ENCODE results near the gene OR51B4.

The OR51B4 gene

GRCh38 chr11:5293028-5293427 is 8.7 kb downstream of the OR51B4 start:
- DNase-seq = no peak

DNA sequence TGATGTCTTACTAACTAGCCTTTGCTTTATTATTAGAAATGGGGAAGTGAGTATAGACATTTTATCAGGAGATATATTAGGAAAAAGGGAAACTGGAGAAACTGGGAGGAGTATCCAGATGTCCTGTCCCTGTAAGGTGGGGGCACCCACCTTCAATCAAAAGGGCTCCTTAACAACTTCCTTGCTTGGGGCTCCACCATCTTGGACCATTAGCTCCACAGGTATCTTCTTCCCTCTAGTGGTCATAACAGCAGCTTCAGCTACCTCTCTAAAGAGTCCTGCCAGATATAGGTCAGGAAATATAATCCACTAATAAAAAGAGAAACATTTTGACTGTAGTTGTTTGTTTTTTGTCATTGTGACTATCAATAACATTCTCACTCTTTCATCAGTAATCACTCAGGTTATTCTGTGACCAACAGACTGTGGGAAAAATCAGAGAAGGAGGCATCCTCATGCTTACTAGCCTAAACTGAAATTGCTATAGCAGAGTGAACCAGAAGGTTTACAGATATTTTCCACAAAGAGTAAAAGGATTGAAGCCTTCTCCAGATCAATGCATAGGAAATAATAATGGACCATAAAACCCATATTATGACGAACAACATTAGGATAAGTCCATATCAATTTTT is 10.4 kb downstream of the OR51B4 start:
- DNase-seq = peak in 1 of 2 donors; percentile 64

- no peak for DNase-seq
Observed at GRCh38 chr11:5290106-5290505, 11.6 kb downstream of the OR51B4 start.

- no peak for DNase-seq
Observed at GRCh38 chr11:5289696-5290095, 12.1 kb downstream of the OR51B4 start.

GRCh38 chr11:5288906-5289550 is 12.7 kb downstream of the OR51B4 start:
- no peak for DNase-seq

DNA sequence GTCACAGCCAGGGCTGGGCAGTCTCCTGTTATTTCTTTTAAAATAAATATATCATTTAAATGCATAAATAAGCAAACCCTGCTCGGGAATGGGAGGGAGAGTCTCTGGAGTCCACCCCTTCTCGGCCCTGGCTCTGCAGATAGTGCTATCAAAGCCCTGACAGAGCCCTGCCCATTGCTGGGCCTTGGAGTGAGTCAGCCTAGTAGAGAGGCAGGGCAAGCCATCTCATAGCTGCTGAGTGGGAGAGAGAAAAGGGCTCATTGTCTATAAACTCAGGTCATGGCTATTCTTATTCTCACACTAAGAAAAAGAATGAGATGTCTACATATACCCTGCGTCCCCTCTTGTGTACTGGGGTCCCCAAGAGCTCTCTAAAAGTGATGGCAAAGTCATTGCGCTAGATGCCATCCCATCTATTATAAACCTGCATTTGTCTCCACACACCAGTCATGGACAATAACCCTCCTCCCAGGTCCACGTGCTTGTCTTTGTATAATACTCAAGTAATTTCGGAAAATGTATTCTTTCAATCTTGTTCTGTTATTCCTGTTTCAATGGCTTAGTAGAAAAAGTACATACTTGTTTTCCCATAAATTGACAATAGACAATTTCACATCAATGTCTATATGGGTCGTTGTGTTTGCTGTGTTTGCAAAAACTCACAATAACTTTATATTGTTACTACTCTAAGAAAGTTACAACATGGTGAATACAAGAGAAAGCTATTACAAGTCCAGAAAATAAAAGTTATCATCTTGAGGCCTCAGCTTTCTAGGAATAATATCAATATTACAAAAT is 13.4 kb downstream of the OR51B4 start:
- no peak for DNase-seq

GRCh38 chr11:5286901-5287300 is 14.8 kb downstream of the OR51B4 start:
- DNase-seq = no peak

- DNase-seq = no peak
Observed at GRCh38 chr11:5286351-5286750, 15.4 kb downstream of the OR51B4 start.

- DNase-seq = no peak
Observed at GRCh38 chr11:5285703-5286340, 15.9 kb downstream of the OR51B4 start.

GRCh38 chr11:5284637-5285036 is 17.1 kb downstream of the OR51B4 start:
- DNase-seq = no peak

DNA sequence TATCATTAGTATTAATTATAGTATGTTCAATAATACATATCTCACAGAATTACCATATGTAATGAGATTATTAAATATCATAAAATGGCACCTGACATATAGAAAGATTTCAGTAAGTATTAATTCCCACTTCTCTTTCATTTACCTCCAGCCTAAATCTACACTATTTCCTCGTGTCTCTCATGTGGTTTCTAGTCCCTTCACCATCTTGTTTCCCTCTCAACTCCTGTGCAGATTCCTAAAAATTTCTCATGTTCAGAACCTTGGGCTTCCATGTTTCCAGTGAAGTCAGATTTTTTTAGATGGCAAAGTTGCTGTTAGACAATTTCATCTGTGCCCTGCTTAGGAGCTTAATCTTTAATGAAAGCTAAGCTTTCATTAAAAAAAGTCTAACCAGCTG is 17.9 kb downstream of the OR51B4 start:
- no peak for DNase-seq

- no peak for DNase-seq
Observed at GRCh38 chr11:5283086-5283485, 18.7 kb downstream of the OR51B4 start.

DNA sequence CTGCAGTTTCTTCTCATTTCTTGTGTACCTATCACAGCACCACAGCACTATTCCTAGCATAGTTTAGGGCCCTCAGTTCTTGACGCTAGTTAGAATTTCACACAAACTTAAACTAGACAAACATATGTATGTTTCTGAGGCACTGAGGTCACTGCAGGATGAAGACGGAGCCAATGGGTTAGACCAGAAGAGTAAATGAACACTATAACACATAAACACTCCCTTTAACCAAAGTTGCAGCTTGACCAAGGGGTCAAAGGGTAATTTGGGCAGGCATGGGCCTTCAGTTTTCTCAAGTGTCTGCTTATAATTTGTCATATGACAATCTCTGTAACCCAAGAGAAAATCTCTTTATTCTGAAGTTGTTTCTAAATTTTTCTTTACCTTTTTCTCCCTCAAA is 19.1 kb downstream of the OR51B4 start:
- no peak for DNase-seq

- DNase-seq = no peak
Observed at GRCh38 chr11:5281596-5281995, 20.1 kb downstream of the OR51B4 start.

GRCh38 chr11:5280582-5281102 is 21.1 kb downstream of the OR51B4 start:
- DNase-seq = peak; percentile 16 to 97

DNA sequence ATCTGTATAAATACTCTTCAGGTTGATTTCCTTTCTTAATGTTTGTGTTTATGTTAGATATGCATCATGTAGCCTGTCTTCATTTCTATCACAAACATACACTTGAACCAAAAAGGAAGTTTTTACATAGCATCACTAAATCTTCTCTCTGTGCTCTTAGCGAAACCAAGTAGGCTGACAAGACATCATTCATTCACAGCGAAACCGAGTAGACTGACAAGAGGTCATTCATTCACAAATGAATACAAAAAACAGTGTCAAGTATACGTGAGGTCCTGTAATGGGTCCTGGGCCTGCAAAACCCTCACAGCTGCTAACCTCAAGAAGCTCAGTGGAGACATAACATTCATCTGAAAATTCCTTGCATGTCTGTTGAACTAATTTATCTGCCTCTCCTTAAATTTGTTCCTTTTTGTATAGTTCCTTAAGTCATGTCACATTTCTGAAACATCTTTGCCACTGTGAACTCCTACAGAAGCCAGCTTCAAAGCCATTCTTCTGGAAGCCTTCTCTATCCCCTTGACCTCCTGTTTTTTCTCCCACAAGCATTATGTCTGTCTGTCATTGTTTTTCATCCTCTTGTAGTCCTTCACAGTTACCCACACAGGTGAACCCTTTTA is 22.2 kb downstream of the OR51B4 start:
- DNase-seq = no peak

GRCh38 chr11:5277807-5278382 is 23.9 kb downstream of the OR51B4 start:
- DNase-seq = no peak

DNA sequence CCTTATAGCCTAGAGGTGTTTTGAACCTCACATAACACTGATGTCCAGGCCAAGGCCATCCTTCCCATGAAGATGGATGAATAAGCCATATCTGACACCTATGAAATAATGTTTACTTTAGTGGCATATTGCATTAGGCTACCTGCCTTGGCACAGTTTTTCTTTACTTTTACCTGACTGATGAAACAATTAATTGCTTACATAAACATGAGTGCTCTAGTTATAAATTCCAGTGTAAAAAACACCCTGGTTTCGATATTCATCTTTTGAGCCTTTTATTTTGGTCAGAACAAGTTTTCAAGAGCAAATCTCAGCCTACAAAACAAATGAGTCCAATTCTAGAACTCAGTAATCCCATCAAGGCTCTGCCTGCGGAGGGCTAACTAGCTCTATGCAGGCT is 25.0 kb downstream of the OR51B4 start:
- DNase-seq = no peak

DNA sequence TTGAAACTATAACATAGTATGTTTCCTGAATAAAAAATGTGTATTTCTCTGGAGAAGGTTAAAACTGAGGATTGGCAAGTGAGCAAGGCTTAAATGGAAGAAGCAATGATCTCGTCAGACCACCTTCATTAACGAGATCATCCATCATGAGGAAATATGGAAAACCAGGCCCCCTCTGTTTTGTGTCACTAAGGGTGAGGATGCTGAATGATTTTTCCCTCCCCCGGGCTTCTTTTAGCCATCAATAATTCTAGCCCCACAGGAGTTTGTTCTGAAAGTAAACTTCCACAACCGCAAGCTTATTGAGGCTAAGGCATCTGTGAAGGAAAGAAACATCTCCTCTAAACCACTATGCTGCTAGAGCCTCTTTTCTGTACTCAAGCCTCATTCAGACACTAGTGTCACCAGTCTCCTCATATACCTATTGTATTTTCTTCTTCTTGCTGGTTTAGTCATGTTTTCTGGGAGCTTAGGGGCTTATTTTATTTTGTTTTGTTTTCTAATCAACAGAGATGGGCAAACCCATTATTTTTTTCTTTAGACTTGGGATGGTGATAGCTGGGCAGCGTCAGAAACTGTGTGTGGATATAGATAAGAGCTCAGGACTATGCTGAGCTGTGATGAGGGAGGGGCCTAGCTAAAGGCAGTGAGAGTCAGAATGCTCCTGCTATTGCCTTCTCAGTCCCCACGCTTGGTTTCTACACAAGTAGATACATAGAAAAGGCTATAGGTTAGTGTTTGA is 26.2 kb downstream of the OR51B4 start:
- DNase-seq = no peak

- no peak for DNase-seq
Observed at GRCh38 chr11:5274395-5274794, 27.4 kb downstream of the OR51B4 start.

- no peak for DNase-seq
Observed at GRCh38 chr11:5272395-5273017, 29.2 kb downstream of the OR51B4 start.

Data from bone marrow (tissue), 2 donors.